HG03565 (cell line): ENCODE results near the gene ARHGEF7.

ENCODE experiments used
- ATAC-seq: cut with Tn5 transposase; IDR thresholded peaks from one replicate; pipeline ENCODE4 v1.9.1; 2021; ENCODE audit warnings: mild to moderate bottlenecking, moderate library complexity; ENCODE audit not compliant: unreplicated experiment

ARHGEF7 gene

DNA sequence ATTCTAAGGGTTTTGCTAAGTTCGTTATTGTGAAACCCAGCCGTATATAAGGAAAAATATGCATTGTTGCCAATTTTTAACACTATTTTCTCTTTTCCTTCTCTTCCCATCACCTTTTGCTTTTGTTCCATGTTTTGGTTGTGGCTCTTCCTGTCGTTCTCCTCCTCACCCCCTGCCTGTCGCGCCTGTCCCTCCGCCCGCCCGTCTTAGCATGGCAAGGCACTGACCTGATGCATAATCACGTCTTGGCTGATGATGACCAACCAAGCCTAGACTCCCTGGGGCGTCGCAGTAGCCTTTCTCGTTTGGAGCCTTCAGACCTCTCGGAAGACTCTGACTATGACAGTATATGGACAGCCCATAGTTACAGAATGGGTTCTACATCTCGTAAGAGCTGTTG is 176.8 kb downstream of the ARHGEF7 start:
- no peak for ATAC-seq

- ATAC-seq, result no peak
Observed at GRCh38 chr13:111292710-111293485, 177.8 kb downstream of the ARHGEF7 start.

GRCh38 chr13:111295886-111296285 is 180.8 kb downstream of the ARHGEF7 start:
- ATAC-seq, result no peak

DNA sequence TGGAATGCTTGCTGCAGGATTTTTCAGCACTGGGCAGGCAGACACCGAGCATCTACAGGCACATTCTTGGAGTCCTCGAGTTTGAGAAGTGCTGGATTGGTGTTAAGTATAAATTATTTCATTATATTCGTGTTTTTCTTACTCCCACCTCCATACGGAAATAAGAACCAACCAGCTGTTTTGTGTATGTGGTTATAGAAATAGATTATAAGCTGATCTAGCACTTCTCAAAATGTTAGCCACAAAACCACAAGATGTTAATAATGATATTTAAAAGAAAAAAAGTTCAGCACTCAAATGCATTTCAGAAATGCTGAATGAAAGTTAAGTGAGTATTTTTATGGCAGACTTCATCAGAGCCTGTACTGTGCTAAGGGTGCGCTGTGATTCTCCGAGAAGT is 181.3 kb downstream of the ARHGEF7 start:
- no peak for ATAC-seq

- no peak for ATAC-seq
Observed at GRCh38 chr13:111298214-111298975, 183.3 kb downstream of the ARHGEF7 start.

- no peak for ATAC-seq
Observed at GRCh38 chr13:111302045-111302726, 187.1 kb downstream of the ARHGEF7 start.

DNA sequence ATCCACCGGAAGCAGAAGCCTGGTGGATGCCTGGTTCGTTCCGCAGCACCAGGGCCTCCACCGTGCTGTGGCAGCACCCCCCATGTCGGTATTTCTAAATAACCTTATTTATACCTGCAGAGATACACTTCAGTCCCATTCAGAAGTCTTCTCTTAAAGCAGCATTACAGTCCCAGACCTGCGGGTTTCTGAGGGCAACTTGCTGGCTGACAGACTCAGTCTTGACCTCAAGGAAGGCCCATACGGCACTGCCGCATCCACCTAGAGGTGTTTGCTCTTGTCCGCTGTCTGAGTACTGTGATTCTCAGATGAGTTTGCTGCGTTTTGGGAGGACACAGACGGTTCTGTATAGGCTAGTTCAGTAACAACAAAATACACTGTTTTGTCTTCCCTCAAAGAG is 188.4 kb downstream of the ARHGEF7 start:
- no peak for ATAC-seq

GRCh38 chr13:111304041-111304544 is 189.0 kb downstream of the ARHGEF7 start:
- peak; percentile 73 for ATAC-seq

DNA sequence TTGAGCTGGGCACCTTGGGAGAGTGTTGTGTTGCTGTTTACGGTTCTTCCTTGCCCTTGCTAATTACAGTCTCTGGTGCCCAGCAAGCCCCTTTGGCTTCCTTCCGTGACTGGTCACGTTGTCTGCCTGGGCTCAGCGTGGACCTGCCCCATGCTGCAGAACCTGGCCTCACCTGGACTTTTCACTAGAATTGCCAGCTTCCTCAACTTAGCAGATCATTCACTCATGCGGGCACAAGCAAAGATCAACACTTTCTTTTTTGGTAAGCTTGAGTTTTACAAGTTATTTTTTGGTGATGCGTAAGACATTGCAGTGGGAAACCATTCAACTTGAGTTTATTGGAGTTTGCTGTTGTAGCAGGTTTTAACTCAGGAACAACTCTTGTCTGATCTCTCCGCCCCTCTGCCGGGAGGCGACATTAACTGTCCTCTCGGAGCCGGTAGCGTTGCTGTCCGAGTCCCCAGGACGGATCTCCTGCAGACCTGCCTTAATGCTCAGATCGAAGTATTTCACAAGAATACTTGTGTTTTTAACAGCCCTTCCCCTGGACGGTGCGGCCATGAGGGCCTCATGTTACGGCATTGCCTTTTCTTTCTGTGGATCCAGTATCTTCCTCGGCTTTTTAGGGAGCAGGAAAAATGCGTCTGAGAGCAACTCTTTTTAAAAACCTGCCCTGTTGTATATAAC is 189.6 kb downstream of the ARHGEF7 start:
- no peak for ATAC-seq

GRCh38 chr13:111312944-111313590 is 198.0 kb downstream of the ARHGEF7 start:
- ATAC-seq, result no peak

DNA sequence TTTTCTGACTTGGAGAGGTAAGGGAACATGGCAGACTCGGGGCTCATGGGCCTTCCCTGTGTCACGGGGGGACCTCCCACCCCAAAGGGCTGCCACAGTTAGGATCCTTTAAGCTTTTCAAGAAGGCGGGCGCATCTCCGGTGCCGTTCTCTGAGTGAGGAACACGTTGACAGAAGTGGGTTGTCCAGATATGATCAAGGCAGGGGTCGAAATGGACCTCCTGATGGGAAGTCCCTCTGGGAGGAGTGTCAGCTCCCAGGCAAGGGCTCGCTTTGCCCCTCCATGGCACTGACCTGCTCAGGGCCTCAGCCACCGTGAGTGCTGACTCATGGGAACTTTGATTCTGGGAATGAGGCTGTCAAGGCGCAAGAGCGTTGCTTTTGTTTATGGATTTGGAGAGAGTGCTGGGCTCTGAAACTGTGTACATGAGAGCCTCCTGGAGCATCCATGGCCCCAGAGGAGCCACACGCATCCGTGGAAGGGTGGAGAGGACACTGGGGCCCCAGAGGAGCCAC is 198.9 kb downstream of the ARHGEF7 start:
- ATAC-seq, result no peak

DNA sequence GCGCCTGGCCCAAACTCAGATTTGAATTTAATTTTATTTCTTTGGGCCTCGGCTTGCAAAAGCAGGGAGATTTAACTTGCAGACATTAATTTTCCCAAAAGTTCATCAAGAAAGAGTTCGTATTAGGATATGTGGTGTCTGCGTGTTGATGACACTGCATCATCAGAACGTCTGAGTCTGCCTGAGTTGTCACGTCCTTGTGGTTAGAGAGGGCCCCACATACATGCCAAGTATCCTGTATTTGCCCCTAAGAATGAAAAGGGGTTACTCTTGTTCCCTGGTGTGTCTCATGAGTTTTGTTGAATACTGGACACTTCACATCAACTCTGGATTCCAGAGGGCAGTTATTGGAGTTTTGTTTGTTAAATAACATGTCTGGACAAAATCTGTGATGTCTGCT is 199.7 kb downstream of the ARHGEF7 start:
- ATAC-seq, result no peak

DNA sequence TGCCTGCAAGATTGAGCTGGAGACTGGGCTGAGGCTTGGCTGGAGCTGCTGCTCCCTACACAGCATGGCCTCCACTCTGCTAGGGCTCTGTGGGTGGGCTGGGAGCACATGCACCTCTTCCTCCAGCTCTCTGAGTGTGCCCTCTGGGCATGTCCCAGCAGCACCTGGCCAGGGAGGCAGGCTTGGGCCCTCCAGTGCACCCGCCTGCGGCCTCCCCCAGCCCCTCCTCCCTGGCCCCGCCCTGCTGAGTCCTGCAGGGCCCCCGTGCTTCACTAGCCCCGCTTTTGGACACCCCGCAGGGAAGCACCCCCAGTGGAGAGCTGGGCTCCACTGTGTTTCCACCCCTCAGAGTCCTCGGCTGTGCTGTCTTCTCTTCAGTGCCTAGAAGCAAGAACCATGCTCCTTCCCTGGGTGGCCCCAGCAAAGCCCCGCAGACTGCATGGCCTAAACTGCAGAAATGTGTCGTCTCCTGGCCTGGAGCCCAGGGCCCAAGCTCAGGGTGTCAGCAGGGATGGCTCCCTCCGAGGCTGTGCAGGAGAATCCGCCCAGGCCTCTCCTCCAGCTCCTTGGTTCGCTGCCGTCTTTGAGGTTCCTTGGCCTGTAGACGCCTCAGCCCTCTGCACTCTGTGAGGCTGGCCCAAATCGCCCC is 200.4 kb downstream of the ARHGEF7 start:
- ATAC-seq, result no peak

GRCh38 chr13:111316161-111316730 is 201.1 kb downstream of the ARHGEF7 start:
- no peak for ATAC-seq

GRCh38 chr13:111317042-111317550 is 202.0 kb downstream of the ARHGEF7 start:
- no peak for ATAC-seq

- ATAC-seq, result no peak
Observed at GRCh38 chr13:111317571-111318345, 202.6 kb downstream of the ARHGEF7 start.

- ATAC-seq, result no peak
Observed at GRCh38 chr13:111318386-111318785, 203.3 kb downstream of the ARHGEF7 start.

- no peak for ATAC-seq
Observed at GRCh38 chr13:111319521-111319920, 204.4 kb downstream of the ARHGEF7 start.
